Measurements from ENCODE around the gene LCP1.
"Not testable (repeated sequence)": the region's sequence is repeated elsewhere in the genome, so short reads cannot be mapped to it uniquely, and the experiment has no call there.

The LCP1 gene

GRCh38 chr13:46181377-46181839 lies 569 bp downstream of the LCP1 start:
- DNase-seq, result no peak

GRCh38 chr13:46179969-46180763 lies 1.8 kb downstream of the LCP1 start:
- no peak for DNase-seq

- DNase-seq, result no peak
Observed at GRCh38 chr13:46179491-46179908, 2.5 kb downstream of the LCP1 start.

GRCh38 chr13:46178821-46179220 lies 3.2 kb downstream of the LCP1 start:
- no peak for DNase-seq

GRCh38 chr13:46178143-46178542 lies 3.8 kb downstream of the LCP1 start:
- DNase-seq, result no peak

- no peak for DNase-seq
Observed at GRCh38 chr13:46176756-46177155, 5.2 kb downstream of the LCP1 start.

- DNase-seq, result no peak
Observed at GRCh38 chr13:46173656-46174055, 8.3 kb downstream of the LCP1 start.

- DNase-seq, result no peak
Observed at GRCh38 chr13:46172531-46172991, 9.4 kb downstream of the LCP1 start.

GRCh38 chr13:46171739-46172138 lies 10.2 kb downstream of the LCP1 start:
- DNase-seq, result no peak

- no peak for DNase-seq
Observed at GRCh38 chr13:46171217-46171616, 10.8 kb downstream of the LCP1 start.

- DNase-seq, result no peak
Observed at GRCh38 chr13:46170687-46171086, 11.3 kb downstream of the LCP1 start.

- no peak for DNase-seq
Observed at GRCh38 chr13:46170268-46170667, 11.7 kb downstream of the LCP1 start.

GRCh38 chr13:46169758-46170157 lies 12.2 kb downstream of the LCP1 start:
- DNase-seq, result no peak

GRCh38 chr13:46168783-46169182 lies 13.2 kb downstream of the LCP1 start:
- no peak for DNase-seq

- DNase-seq, result no peak
Observed at GRCh38 chr13:46168341-46168740, 13.6 kb downstream of the LCP1 start.

- no peak for DNase-seq
Observed at GRCh38 chr13:46166947-46167610, 14.9 kb downstream of the LCP1 start.

- DNase-seq, result no peak
Observed at GRCh38 chr13:46166224-46166584, 15.8 kb downstream of the LCP1 start.

GRCh38 chr13:46165485-46166223 lies 16.3 kb downstream of the LCP1 start:
- DNase-seq, result no peak

- no peak for DNase-seq
Observed at GRCh38 chr13:46164661-46165060, 17.3 kb downstream of the LCP1 start.

GRCh38 chr13:46162741-46163140 lies 19.2 kb downstream of the LCP1 start:
- DNase-seq, result not testable (repeated sequence)

GRCh38 chr13:46160471-46161066 lies 21.4 kb downstream of the LCP1 start:
- no peak for DNase-seq

GRCh38 chr13:46160065-46160464 lies 21.9 kb downstream of the LCP1 start:
- DNase-seq, result no peak

- no peak for DNase-seq
Observed at GRCh38 chr13:46158983-46159382, 23.0 kb downstream of the LCP1 start.

Measured in left hindlimb (tissue), 1 donor.